Aorta (tissue), 5 donors: ENCODE data around the gene RARRES1. TPM values are rescaled to one million over a fixed set of nuclear protein-coding genes. Genes with fewer than 3 reads are reported as not detected.

Experiments
- ATAC-seq: fragments of 200-7000 bp; cut with Tn5 transposase; one replicate; pipeline ENCODE4 v1.9.1; 2022; ENCODE audit warnings: moderate library complexity; ENCODE audit not compliant: low FRiP score
- DNase-seq, 2 donors: peaks; one replicate each; pipeline ENCODE4 v3.0.0-alpha.2; 2020
- H3K27ac ChIP-seq, 2 donors: one replicate each; pipeline ENCODE4 v1.5.1; 2013; ENCODE audit warnings: low read length in 2 of 2, mild to moderate bottlenecking in 2 of 2, moderate library complexity in 2 of 2, control low read depth in 1 of 2, inconsistent platforms in 1 of 2, low read depth in 1 of 2
- H3K27me3 ChIP-seq, 2 donors: one replicate each; pipeline ENCODE4 v1.6.1; 2013; ENCODE audit warnings: control low read depth in 1 of 2, low read length in 1 of 2, mild to moderate bottlenecking in 1 of 2, moderate library complexity in 1 of 2; ENCODE audit not compliant: insufficient read depth in 2 of 2, control insufficient read depth in 1 of 2
- H3K36me3 ChIP-seq, 2 donors: one replicate each; pipeline ENCODE4 v1.6.1; 2013; ENCODE audit warnings: control low read depth in 1 of 2, low read length in 1 of 2, mild to moderate bottlenecking in 1 of 2; ENCODE audit not compliant: insufficient read depth in 2 of 2, control insufficient read depth in 1 of 2
- H3K4me1 ChIP-seq, 2 donors: one replicate each; pipeline ENCODE4 v1.6.1; 2013; ENCODE audit warnings: low read length in 2 of 2, control low read depth in 1 of 2, mild to moderate bottlenecking in 1 of 2, moderate library complexity in 1 of 2; ENCODE audit not compliant: insufficient read depth in 2 of 2, control insufficient read depth in 1 of 2
- H3K4me3 ChIP-seq, 2 donors: one replicate each; pipeline ENCODE4 v1.5.1; 2013; ENCODE audit warnings: low read length in 2 of 2, control low read depth in 1 of 2, mild to moderate bottlenecking in 1 of 2
- H3K9me3 ChIP-seq: one replicate; pipeline ENCODE4 v1.6.1; 2013; ENCODE audit warnings: mild to moderate bottlenecking, low read length; ENCODE audit not compliant: control insufficient read depth
- WGBS, 2 donors: extraction: QIAGEN DNeasy Blood & Tissue Kit; methylation state at CpG; one replicate each; pipeline ENCODE4 v1.1.7; 2013; 5-methylcytosine and 5-hydroxymethylcytosine counted together
- intact Hi-C, 2 donors: fragments of 100-400 bp; cut with DNase I; formaldehyde crosslinking; loops; one replicate each; pipeline versions ENCODE4 v1.14.2 to v1.15.0; 2022
- polyA plus RNA-seq, 2 donors: library from polyadenylated mRNA; stranded (reverse); fragments of 200-250 nt; gene quantifications; one replicate each; pipeline ENCODE4 v1.2.3, GENCODE V29; 2013
- total RNA-seq, 2 donors: library from RNA; stranded (reverse); fragmentation: NEBNext Ultra II Directional; extraction: Animal tissue kit (Norgen Biotek cat#: 25700); gene quantifications; one replicate each; pipeline ENCODE4 v1.2.1, GENCODE V29; 2021
- donor health status: healthy with polysubstance abuse.
- donor health status: Bipolar disorder and iron deficiency.
- donor health status: DM: no; HTN: no; CAD: no.
- donor health status: DM: no; HTN: no; CAD: no.
- donor health status: DM: yes; HTN: yes; CAD: no.

Gene RARRES1
- total and polyA plus RNA-seq, 4 donors = 2.4 to 323 (median 120) TPM

DNA sequence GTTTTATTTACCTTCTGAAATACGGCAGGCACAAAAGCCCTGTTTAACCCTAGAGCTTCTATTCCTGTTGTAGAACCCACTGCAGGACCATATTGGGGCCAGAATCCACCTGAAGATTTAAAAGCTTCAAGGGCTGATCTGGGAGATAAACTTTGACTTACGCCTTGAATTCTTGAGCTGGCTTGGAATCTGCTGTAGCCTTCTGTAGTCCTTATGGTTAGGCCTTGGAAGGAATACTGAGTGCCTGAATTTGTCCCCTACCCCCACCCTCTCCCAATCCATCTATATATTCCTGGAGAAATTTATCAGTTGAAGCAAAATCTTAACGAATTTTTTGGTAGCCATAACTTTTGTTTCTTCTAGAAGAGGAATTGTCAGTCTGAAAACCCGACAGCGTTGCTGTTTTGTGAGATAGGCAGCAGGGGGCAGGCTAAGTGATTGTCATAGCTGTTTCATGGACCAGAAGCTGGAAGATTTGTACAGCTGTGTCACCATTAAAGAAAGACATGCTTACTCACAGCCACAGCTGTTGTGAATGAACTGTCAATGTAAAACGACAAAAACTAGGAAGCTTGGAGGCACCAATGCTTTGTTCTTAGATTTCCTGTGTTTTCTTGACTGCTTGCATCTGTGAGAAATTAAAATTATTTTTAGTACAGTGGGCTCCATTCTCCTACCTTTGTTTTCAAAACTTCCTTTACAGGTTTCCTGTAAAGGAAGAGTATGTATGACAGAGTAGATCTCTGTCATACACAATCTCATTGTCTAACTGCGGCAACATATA, 72.6 kb downstream of the RARRES1 start:
- H3K27ac ChIP-seq = no peak overlapping the region
- H3K4me1 ChIP-seq = no peaks in the 10 kb centered on the region
- intact Hi-C loops = loop anchor here (5.0 kb wide), 2 partner anchors 68 to 133 kb away; no protein-coding TSS in a partner anchor
- DNase-seq (no peak), ATAC-seq (peak; percentile 81)
- no peak overlapping the region for H3K4me3 ChIP-seq
- no peaks in the 10 kb centered on the region for H3K9me3 ChIP-seq
- WGBS, 2 donors = 43 to 49% methylated on average over 7 of the region's 7 CpGs
- H3K36me3 ChIP-seq = peaks cover 3 to 5% of the 10 kb centered on the region in 2 donors
- H3K27me3 ChIP-seq = no peaks in the 10 kb centered on the region

DNA sequence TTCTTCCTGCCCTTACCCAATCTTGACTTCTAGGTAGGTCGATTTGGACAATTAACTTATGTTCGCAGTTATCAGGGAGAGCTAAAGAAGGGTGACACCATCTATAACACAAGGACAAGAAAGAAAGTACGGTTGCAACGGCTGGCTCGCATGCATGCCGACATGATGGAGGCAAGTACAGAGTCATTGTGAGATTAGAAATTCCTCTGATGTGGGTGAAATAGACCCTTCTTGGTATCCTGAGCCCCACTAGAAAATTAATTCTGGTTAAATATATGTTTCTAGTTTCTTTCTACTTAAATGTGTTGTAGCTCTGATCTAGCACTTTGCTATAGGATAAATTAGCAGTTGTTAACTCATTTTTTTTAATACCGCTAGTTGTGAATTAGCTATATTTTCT, 73.4 kb downstream of the RARRES1 start:
- intact Hi-C loops = loop anchor here in 1 of 2 donors (5.0 kb wide), 2 partner anchors 68 to 133 kb away; no protein-coding TSS in a partner anchor
- Histone ChIP-seq H3K4me1 (no peaks in the 10 kb centered on the region), H3K27ac (no peak overlapping the region), H3K4me3 (no peak overlapping the region), H3K36me3 (peaks cover 0 to 5% of the 10 kb centered on the region in 2 donors), H3K9me3 (no peaks in the 10 kb centered on the region), H3K27me3 (no peaks in the 10 kb centered on the region)
- ATAC-seq (no peak), DNase-seq (no peak)
- 92 to 93% methylated on average over 7 of the region's 7 CpGs for WGBS, 2 donors

DNA sequence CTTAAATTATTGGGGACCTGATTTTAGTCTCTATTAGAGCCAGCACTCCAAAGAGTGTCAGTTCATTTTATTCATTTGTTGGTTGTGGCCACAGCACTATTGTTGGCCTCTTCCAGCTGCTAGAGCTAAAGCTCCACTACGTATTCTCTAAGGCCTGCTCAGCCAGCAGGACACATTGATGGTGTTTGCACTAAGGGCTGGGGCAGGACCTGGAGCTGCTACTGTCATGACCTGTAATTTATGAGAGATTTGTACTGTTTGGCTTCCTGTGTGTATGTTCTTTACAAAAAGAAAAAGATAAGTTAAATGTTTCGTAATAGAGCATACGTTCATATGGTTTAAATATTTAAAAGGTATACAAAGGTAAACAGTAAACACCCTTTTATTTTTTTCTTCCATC, 79.8 kb downstream of the RARRES1 start:
- H3K27me3 ChIP-seq = no peaks in the 10 kb centered on the region
- intact Hi-C loops = no loop called here
- H3K27ac ChIP-seq = no peak overlapping the region
- no peak for ATAC-seq
- no peaks in the 10 kb centered on the region for H3K9me3 ChIP-seq
- H3K4me1 ChIP-seq = no peaks in the 10 kb centered on the region
- no peak overlapping the region for H3K4me3 ChIP-seq
- DNase-seq = no peak
- WGBS, 2 donors = 74 to 79% methylated on average over 3 of the region's 3 CpGs
- peaks cover 0 to 2% of the 10 kb centered on the region in 2 donors for H3K36me3 ChIP-seq

DNA sequence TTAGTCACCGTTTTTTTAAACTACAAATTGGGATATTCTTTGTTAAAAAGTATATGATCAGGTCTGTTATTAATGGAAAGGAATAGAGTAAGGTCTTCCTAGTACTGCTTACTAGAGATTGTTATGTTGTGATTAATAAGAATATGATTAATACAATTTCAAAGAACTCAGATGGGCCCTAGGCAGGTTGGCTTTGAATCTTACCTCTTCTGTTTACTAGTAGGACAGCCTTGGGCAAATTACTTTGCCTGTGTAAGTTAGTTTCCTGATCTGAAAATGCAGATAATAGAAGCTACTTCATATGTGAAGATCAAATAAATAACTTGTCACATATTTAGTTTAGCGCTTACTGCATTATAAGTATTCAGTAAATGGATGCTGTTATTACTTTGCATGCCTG, 81.1 kb downstream of the RARRES1 start:
- intact Hi-C loops = no loop called here
- WGBS, 2 donors = 95 to 97% methylated on average over 2 of the region's 2 CpGs
- H3K27me3 ChIP-seq = no peaks in the 10 kb centered on the region
- no peak for ATAC-seq
- DNase-seq = no peak
- H3K9me3 ChIP-seq = no peaks in the 10 kb centered on the region
- H3K27ac ChIP-seq = no peak overlapping the region
- H3K4me1 ChIP-seq = no peaks in the 10 kb centered on the region
- no peak overlapping the region for H3K4me3 ChIP-seq
- no peaks in the 10 kb centered on the region for H3K36me3 ChIP-seq

DNA sequence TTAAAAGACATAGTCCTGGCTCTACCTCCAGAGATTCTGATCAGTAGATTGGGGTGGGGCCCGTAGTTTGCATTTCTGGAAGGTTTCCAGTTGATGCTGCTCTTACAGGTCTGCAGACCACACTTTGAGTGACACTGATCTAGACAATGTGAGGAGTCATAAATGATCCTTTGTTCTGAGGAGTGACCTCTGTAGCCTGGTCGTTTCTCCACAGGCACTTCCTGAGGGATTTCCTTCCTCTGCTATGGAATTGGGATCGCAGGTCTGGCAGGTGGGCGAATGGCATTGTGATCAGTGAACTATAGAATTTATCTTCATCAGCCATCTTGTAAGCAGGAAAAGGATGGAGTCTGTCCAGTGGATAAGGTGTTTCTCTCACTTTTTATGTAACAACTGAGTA, 82.5 kb downstream of the RARRES1 start:
- DNase-seq (no peak), ATAC-seq (no peak)
- intact Hi-C loops = no loop called here

More for the DNA sequence above, 82.5 kb downstream of the RARRES1 start:
- Histone ChIP-seq H3K4me1 (peaks cover 0 to 2% of the 10 kb centered on the region in 2 donors), H3K36me3 (no peaks in the 10 kb centered on the region), H3K27ac (no peak overlapping the region), H3K27me3 (no peaks in the 10 kb centered on the region), H3K4me3 (no peak overlapping the region), H3K9me3 (no peaks in the 10 kb centered on the region)
- WGBS, 2 donors = 73 to 78% methylated on average over 4 of the region's 4 CpGs

Other genes with a start within 250 kb of the RARRES1 start
- gene MLF1, start 161.3 kb downstream of the RARRES1 start, total RNA-seq = 1 to 10 TPM; 8.7 to 8.8 TPM
- gene MLF1, start 161.3 kb downstream of the RARRES1 start, polyA plus RNA-seq = 1 to 10 TPM; 2.3 to 8.3 TPM
- 10 to 100 TPM; 39.3 to 42.3 TPM for gene GFM1, start 87.9 kb downstream of the RARRES1 start, total RNA-seq
- gene GFM1, start 87.9 kb downstream of the RARRES1 start, polyA plus RNA-seq = 10 to 100 TPM; 12.4 to 14.0 TPM
- gene LXN, start 59.8 kb downstream of the RARRES1 start, total RNA-seq = 10 to 100 TPM; 37.8 to 78.1 TPM
- gene LXN, start 59.8 kb downstream of the RARRES1 start, polyA plus RNA-seq = 10 to 100 TPM; 14.1 to 39.8 TPM
- gene MFSD1, start 69.6 kb upstream of the RARRES1 start, total RNA-seq = 10 to 100 TPM; 71.5 to 81.0 TPM
- 10 to 100 TPM; 44.9 to 63.5 TPM for gene MFSD1, start 69.6 kb upstream of the RARRES1 start, polyA plus RNA-seq